Fibroblast of pulmonary artery (primary cell): ENCODE data around the gene HSPB6.
"Not testable (repeated sequence)": the region's sequence is repeated elsewhere in the genome, so short reads cannot be mapped to it uniquely, and the experiment has no call there.

Experiments
- DNase-seq: peaks from one replicate; pipeline ENCODE4 v3.0.0-alpha.2; 2010; ENCODE audit warnings: low read depth
- H3K4me3 ChIP-seq: replicated peaks from 2 replicates; pipeline ENCODE4 v1.5.1; 2011; ENCODE audit warnings: low read depth, mild to moderate bottlenecking, control low read depth, low read length, moderate library complexity
- TF ChIP-seq, protein P1 (sequence below): IDR thresholded peaks from 2 replicates; pipeline ENCODE4 v1.5.1; 2011; ENCODE audit warnings: mild to moderate bottlenecking, control low read depth, low read length, inconsistent platforms; ENCODE audit errors: missing control alignments

Gene HSPB6, protein sequence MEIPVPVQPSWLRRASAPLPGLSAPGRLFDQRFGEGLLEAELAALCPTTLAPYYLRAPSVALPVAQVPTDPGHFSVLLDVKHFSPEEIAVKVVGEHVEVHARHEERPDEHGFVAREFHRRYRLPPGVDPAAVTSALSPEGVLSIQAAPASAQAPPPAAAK

DNA sequence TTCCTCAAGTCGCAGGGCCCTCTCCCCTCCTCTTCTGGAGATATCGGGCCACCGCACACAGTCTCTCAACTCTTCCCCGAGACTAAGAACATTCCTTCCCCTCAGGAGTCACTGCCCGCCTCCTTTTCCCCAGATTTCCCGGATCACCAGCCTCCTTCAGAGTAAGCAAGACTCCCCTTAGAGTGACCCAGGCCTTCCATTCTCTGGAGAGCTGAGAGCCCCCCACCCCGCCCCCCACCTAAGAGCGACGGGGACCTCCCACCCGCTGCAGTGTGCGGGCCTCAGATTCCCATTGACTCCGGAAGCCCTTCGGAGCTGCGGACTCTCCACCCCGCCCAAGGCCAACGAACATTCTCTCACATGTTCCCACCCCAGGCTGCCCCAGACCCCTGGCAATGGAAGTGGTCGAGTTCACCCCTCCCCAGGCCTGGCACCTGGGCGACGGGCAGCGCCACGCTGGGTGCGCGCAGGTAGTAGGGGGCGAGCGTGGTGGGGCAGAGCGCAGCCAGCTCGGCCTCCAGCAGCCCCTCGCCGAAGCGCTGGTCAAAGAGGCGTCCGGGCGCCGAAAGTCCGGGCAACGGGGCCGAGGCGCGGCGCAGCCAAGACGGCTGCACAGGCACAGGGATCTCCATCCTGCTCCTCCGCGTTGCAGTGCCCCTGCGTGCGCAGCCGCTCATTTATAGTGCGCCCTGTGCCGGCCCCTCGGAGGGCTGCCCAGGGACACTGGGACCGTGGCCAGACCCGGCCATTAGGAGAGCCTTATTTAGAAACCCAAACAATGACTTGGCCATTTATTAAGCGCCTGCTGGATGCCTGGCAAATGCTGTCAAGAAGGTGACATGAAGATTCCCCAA, at the start of gene HSPB6:
TSS of gene HSPB6 (minus strand) at position 653 of the 854 bp plus-strand sequence. CDS start at position 632, 21 bp downstream.
- DNase-seq, result peak; percentile 82
- TF ChIP-seq, protein P1, sequence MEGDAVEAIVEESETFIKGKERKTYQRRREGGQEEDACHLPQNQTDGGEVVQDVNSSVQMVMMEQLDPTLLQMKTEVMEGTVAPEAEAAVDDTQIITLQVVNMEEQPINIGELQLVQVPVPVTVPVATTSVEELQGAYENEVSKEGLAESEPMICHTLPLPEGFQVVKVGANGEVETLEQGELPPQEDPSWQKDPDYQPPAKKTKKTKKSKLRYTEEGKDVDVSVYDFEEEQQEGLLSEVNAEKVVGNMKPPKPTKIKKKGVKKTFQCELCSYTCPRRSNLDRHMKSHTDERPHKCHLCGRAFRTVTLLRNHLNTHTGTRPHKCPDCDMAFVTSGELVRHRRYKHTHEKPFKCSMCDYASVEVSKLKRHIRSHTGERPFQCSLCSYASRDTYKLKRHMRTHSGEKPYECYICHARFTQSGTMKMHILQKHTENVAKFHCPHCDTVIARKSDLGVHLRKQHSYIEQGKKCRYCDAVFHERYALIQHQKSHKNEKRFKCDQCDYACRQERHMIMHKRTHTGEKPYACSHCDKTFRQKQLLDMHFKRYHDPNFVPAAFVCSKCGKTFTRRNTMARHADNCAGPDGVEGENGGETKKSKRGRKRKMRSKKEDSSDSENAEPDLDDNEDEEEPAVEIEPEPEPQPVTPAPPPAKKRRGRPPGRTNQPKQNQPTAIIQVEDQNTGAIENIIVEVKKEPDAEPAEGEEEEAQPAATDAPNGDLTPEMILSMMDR, result no peak

DNA sequence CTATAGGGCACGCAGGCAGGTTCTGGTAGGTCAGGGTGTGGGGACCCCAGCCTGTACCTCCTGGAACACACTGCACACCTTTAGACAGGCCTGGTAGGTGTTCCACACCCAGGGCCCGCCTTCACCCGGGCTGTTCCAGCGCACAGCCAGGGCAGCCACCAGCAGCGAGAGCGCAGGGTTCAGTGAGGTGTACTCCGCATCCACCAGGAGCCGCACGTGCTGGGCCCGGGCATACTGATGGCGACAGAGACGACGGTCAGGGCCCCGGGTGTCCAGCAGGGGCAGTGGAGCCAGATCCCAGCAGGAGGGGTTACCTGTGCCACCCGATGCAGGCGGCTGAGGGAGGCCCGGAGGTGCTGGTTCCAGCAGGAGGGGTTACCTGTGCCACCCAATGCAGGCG, 49.8 kb upstream of the HSPB6 start:
- TF ChIP-seq, protein P1, result no peak
- H3K4me3 ChIP-seq, result no peak overlapping the region
- no peak for DNase-seq

More for the DNA sequence above, at the start of gene HSPB6:
- H3K4me3 ChIP-seq, result peak within 1 kb of the TSS; percentile 59

DNA sequence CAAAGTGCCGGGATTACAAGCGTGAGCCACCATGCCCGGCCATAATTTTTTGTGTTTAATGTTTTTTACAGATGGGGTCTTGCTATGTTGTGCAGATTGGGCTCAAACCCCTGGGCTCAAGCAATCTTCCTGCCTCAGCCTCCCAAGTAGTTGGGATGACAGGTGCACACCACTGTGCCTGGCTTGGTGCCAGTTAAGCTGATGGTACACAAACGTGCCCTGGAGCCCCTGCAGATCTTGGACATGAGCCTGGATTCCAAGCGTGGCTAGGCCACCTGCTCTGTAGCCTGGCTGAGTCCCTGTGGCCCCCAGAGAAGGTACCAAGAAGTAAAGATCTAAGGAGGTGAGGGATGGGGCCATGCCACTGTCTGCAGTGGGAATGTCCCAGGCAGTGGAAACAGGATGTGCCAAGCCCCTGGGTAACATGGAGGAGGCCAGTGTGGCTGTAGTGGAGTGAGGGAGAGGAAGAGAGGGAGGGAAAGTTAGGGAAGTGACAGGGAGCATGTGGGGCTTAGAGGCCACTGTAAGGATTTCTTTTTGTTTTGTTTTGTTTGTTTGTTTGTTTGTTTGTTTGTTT, 48.8 kb upstream of the HSPB6 start:
- no peak for DNase-seq
- TF ChIP-seq, protein P1, result no peak
- H3K4me3 ChIP-seq, result no peak overlapping the region

DNA sequence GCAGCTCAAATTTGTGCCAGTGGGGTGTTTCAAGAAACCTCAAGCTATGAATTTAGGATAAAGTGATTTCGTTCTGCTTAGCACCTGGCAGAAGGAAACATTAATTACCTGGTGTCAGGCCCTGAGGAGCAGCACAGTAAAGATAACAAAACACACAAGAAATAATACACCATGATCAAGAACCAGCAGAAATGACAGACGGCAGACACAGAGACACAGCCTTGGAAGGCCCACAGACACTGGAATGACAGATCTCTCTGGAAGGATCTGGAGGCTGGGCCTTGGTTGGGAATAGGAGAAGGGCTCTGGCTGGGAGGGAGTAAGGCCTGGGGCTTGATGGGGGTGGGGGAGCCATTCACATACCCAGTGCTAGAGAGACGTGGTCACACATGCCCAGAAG, 45.0 kb upstream of the HSPB6 start:
- TF ChIP-seq, protein P1, result no peak
- no peak overlapping the region for H3K4me3 ChIP-seq
- DNase-seq, result no peak

DNA sequence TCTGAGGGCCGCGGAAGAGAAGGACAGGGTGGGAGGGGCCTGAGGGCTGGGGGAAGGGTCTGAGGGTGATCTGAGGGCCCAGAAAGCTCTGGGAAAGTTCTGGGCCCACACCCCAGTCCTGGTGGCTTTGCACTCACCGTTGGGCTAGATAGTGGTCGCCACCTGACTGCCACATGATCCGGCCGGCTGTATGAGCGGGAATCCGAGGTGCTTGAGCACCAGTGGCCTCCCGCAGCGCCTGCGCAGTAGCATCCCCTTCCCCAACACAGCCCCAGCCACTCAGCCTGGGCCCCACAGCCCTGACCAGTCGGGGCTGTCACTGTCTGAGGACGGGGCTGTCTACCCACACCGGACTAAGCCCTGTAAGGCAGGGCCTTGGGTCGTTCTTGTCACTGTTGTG, 40.8 kb upstream of the HSPB6 start:
- no peak for DNase-seq
- no peak overlapping the region for H3K4me3 ChIP-seq
- TF ChIP-seq, protein P1, result no peak

DNA sequence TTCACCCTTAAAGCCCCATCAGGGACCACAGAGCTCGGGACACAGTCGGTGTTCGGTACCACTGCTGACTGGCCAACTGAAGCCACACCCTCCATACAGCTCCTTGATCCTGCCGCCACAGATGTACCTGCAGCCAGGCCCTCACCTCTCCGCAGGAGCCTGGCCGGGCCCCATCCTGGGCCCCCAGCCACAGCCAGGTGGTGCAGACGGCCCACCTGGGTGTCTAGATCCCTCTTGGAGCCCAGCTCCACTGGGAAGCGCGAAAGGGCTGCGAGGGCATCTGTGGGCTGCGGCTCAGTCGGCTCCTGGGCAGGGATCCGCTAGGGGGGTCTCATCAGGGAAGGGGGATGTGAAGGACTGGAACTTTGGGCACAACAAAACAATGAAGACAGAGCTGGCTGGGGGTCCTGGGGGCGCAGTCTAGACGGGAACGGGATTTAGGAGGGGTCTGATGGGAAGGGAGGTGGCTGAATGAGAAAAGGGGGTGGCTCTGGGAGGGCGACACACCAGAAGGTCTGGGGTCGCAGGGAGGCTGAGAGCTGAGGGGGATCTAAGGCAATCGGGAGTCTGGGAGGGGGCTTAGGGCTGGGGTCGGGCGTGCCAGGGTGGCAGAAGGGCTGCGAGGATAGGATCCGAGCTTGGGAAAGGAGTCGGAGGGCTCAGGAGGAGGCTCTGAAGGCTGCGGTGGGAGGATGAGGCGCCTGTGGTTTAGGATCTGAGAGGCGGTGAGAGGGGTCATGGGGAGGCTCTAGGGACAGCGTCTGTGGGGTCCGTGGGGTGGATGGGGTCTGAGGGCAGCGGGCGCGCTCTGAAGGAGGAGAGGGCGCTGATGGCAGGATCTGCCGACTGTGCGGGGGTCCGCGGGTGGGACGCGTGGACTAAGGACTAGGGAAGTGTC, 40.1 kb upstream of the HSPB6 start:
- no peak overlapping the region for H3K4me3 ChIP-seq
- no peak for DNase-seq
- TF ChIP-seq, protein P1, result no peak

DNA sequence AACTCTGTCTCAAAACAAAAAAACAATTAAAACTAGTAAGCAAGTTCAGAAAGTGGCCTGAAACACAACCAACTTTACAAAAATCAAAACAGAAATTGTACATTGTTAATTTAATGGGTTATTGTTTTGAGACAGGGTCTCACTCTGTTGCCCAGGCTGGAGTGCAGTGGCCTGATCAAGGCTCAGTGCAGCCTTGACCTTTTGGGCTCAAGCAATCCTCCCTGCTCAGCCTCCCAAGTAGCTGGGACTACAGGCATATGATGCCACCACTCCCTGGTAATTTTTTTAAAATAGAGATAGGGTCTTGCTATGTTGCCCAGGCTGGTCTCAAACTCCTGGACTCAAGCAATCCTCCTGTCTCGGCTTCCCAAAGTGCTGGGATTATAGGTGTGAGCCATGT, 38.7 kb upstream of the HSPB6 start:
- not testable (repeated sequence) for H3K4me3 ChIP-seq

More for the DNA sequence above, 38.7 kb upstream of the HSPB6 start:
- not testable (repeated sequence) for DNase-seq
